AG04450 (cell line): ENCODE data around the gene GNA12. TPM values are rescaled to one million over a fixed set of nuclear protein-coding genes. Genes with fewer than 3 reads are reported as not detected.
"Not testable (repeated sequence)": the region's sequence is repeated elsewhere in the genome, so short reads cannot be mapped to it uniquely, and the experiment has no call there.

ENCODE experiments used
- CTCF ChIA-PET: fragments of 300-600, 350-600 bp; formaldehyde crosslinking; extraction: SDS; loops from one replicate; lab custom pipeline; 2022; ENCODE audit warnings: antibody characterized with exemption, inconsistent platforms; lab: Charles Lee
- POLR2A ChIA-PET: fragments of 350-600 bp; formaldehyde crosslinking; extraction: SDS; loops from one replicate; lab custom pipeline; 2021; ENCODE audit warnings: antibody characterized with exemption, inconsistent platforms; lab: Yijun Ruan, JAX
- DNase-seq: peaks from one replicate; pipeline ENCODE4 v3.0.0-alpha.2; 2011; ENCODE audit warnings: low read depth, low spot score
- H3K27ac ChIP-seq: one replicate; pipeline ENCODE4 v1.5.1; 2012; ENCODE audit warnings: low read depth, low read length, control low read depth
- H3K27me3 ChIP-seq: one replicate; pipeline ENCODE4 v1.6.0; 2012; ENCODE audit warnings: low read length; ENCODE audit not compliant: control insufficient read depth, insufficient read depth
- H3K4me3 ChIP-seq: 2 replicates; pipeline ENCODE4 v1.5.1; 2011; ENCODE audit warnings: mild to moderate bottlenecking, low read depth, low read length, control low read depth
- H3K9me3 ChIP-seq: 2 replicates; pipeline ENCODE4 v1.5.1; 2012; ENCODE audit warnings: low read length; ENCODE audit not compliant: control insufficient read depth, insufficient read depth
- CTCF ChIP-seq: IDR thresholded peaks from 2 replicates; pipeline ENCODE4 v1.5.1; 2011; ENCODE audit warnings: low read depth, low read length, control low read depth, inconsistent platforms
- polyA plus RNA-seq: library from polyadenylated mRNA; depleted of rRNA; stranded (reverse); fragments of >200 nt; gene quantifications from 2 replicates; pipeline ENCODE4 v1.2.3, GENCODE V29; 2011; rRNA removed

Gene GNA12
- polyA plus RNA-seq, 1 experiment = 97.4 TPM

DNA sequence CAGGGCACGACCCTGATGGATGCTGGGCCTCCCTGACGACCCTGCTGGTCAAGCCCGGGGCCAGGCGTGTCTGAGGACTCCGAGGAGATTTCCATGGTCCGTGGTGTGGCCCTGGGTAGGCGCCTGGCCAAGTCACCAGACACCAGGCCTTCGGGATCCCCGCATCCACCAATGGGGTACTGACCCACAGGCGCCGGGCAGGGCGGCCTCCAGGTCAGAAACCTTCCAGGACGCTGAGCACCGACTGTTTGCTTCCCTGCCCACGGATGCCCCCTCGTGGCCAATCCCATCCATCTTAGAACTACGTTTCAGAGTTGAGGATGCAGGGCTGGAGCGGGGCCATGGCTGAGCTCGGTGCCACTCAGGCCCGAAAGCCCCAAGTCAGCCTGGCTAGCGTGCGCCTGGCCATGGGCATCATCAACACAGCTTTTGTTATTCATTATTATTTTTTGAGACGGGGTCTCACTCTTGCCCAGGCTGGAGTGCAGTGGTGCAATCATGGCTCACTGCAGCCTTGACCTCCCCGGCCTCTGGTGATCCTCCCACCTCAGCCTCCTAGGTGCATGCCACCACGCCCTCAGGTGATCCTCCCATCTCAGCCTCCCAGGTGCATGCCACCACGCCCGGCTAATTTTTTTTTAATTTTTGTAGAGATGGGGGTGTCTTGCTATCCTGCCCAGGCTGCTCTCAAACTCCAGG, 163.2 kb downstream of the GNA12 start:
- ChIA-PET CTCF (interaction anchor here (0.6 to 2.3 kb wide), 11 partner anchors 9 to 229 kb away, joined by 3 to 16 read pairs (median 4); partner anchors contain the start of gene TTYH3), POLR2A (no interaction called here)
- TF ChIP-seq CTCF = peak; percentile 70
- DNase-seq = no peak
- H3K27me3 ChIP-seq = peaks cover 2% of the 10 kb centered on the region
- no peak overlapping the region for H3K4me3 ChIP-seq
- peaks cover 10% of the 10 kb centered on the region; the same call in 1 of the 2 replicates for H3K9me3 ChIP-seq
- H3K27ac ChIP-seq = no peak overlapping the region

- TF ChIP-seq CTCF = no peak
- H3K4me3 ChIP-seq = no peak overlapping the region
- peaks cover 3% of the 10 kb centered on the region for H3K27me3 ChIP-seq
- peaks cover 14% of the 10 kb centered on the region for H3K9me3 ChIP-seq
- CTCF ChIA-PET = interaction anchor here (0.9 to 2.3 kb wide), 6 partner anchors 9 to 229 kb away, joined by 3 to 16 read pairs (median 6); no protein-coding TSS in a partner anchor
- H3K27ac ChIP-seq = no peak overlapping the region
- POLR2A ChIA-PET = no interaction called here
- no peak for DNase-seq
Observed at GRCh38 chr7:2680256-2680655, 163.9 kb downstream of the GNA12 start.

DNA sequence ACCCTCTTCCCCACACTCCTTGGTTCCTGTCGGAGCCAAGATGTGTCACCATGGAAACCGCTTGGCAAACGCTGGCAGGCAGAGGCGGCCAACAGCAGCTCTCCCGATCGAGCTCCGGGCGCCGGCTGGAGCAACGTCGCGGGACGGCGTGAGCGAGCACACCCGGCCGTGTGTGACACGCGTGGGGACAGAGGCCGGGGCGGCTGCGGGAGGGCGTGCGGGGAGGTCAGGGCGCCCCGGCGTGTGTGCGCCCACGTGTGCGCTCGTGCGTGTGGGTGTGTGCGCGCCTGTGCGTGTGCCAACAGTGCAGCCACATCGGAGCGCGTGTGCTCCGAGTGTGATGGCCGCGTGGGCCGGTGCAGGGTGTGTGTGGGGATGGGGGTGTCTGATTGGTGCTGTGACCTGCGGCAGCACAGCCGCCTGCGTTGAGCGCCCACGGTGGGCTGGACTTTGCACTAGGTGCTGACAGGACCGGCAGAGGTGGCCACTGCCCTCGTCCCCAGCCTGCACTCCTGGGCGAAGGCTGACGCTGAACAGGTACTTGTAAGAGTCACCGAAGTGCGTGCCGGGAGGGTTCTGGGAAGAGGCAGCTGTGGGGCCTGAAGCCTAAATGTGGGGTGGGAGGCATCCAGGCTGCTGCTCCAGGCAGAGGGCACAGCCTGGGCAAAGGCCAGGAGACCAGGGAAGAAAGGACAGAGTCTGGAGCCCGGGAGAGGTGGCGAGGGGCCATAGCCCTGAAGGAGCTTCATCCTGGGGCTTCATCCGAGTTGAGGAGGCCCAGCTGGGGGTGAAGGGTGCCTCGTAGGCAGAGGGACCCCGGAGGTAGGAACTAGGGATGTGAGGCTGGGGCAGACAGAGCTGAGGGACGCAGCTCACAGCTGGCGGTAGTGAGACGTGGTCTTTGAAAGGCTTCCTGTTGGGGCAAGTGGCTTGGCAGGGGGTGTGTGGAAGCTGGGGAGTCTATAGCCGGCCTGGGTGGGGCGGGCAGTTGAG, 164.7 kb downstream of the GNA12 start:
- H3K27ac ChIP-seq, H3K4me3 ChIP-seq, POLR2A ChIA-PET, H3K27me3 ChIP-seq, DNase-seq: not testable (repeated sequence)
- CTCF ChIA-PET = interaction anchor here (0.9 to 2.0 kb wide), 5 partner anchors 31 to 228 kb away, joined by 3 to 15 read pairs (median 4); no protein-coding TSS in a partner anchor
- H3K9me3 ChIP-seq = peaks cover 17% of the 10 kb centered on the region

GRCh38 chr7:2678454-2678853, 165.7 kb downstream of the GNA12 start:
- H3K27me3 ChIP-seq, DNase-seq, H3K27ac ChIP-seq, POLR2A ChIA-PET, CTCF ChIA-PET, H3K4me3 ChIP-seq: not testable (repeated sequence)
- peaks cover 19% of the 10 kb centered on the region for H3K9me3 ChIP-seq

Other genes starting within 250 kb of the GNA12 start
- 30.8 and 50.7 TPM in 2 replicates for gene TTYH3, start 212.3 kb downstream of the GNA12 start, polyA plus RNA-seq
- 0.43 and 0.67 TPM in 2 replicates for gene AMZ1, start 156.1 kb downstream of the GNA12 start, polyA plus RNA-seq
- 1.2 TPM in 2 replicates for gene CARD11, start 199.6 kb upstream of the GNA12 start, polyA plus RNA-seq